Vagina (tissue), 2 donors: ENCODE results near the gene RAB3GAP2.

ENCODE experiments used
- POLR2A ChIP-seq, 2 donors: fragments of 450-650 bp; IDR thresholded peaks; one replicate each; pipeline ENCODE4 v1.6.1; 2017; ENCODE audit warnings: antibody characterized with exemption in 2 of 2, mild to moderate bottlenecking in 2 of 2, moderate library complexity in 2 of 2
- POLR2AphosphoS5 ChIP-seq, 2 donors: sonication (generic); formaldehyde crosslinking; IDR thresholded peaks; one replicate each; pipeline ENCODE4 v1.9.0; 2017; ENCODE audit warnings: antibody characterized with exemption in 2 of 2, mild to moderate bottlenecking in 2 of 2, low read depth in 1 of 2; ENCODE audit not compliant: insufficient read depth in 1 of 2
- TF ChIP-seq, protein P1 (sequence below), 3 experiments: fragments of 450-650 bp in 2 of 3; fragments of 200-600 bp in 1 of 3; sonication (generic) in 1 of 3; IDR thresholded peaks; one replicate each; pipeline ENCODE4 v1.5.1; 2017 to 2019; ENCODE audit warnings: antibody characterized with exemption in 3 of 3, mild to moderate bottlenecking in 2 of 3, moderate library complexity in 2 of 3

- TF ChIP-seq POLR2A (IDR thresholded peaks at IDR 0.05) = no peak
- TF ChIP-seq, protein P1, sequence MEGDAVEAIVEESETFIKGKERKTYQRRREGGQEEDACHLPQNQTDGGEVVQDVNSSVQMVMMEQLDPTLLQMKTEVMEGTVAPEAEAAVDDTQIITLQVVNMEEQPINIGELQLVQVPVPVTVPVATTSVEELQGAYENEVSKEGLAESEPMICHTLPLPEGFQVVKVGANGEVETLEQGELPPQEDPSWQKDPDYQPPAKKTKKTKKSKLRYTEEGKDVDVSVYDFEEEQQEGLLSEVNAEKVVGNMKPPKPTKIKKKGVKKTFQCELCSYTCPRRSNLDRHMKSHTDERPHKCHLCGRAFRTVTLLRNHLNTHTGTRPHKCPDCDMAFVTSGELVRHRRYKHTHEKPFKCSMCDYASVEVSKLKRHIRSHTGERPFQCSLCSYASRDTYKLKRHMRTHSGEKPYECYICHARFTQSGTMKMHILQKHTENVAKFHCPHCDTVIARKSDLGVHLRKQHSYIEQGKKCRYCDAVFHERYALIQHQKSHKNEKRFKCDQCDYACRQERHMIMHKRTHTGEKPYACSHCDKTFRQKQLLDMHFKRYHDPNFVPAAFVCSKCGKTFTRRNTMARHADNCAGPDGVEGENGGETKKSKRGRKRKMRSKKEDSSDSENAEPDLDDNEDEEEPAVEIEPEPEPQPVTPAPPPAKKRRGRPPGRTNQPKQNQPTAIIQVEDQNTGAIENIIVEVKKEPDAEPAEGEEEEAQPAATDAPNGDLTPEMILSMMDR (IDR thresholded peaks at IDR 0.05) = no peak
- no peak for TF ChIP-seq POLR2AphosphoS5 (IDR thresholded peaks at IDR 0.05; ENCODE audit: insufficient read depth in 1 of 2, low read depth in 1 of 2)
Observed at GRCh38 chr1:220151454-220151853, 120.8 kb downstream of the RAB3GAP2 start.
